GM04504 (cell line): ENCODE data around the gene TMC8.

Source experiments
- DNase-seq: peaks from one replicate; pipeline ENCODE4 v3.0.0-alpha.2; 2012; ENCODE audit warnings: low read depth

Gene TMC8

DNA sequence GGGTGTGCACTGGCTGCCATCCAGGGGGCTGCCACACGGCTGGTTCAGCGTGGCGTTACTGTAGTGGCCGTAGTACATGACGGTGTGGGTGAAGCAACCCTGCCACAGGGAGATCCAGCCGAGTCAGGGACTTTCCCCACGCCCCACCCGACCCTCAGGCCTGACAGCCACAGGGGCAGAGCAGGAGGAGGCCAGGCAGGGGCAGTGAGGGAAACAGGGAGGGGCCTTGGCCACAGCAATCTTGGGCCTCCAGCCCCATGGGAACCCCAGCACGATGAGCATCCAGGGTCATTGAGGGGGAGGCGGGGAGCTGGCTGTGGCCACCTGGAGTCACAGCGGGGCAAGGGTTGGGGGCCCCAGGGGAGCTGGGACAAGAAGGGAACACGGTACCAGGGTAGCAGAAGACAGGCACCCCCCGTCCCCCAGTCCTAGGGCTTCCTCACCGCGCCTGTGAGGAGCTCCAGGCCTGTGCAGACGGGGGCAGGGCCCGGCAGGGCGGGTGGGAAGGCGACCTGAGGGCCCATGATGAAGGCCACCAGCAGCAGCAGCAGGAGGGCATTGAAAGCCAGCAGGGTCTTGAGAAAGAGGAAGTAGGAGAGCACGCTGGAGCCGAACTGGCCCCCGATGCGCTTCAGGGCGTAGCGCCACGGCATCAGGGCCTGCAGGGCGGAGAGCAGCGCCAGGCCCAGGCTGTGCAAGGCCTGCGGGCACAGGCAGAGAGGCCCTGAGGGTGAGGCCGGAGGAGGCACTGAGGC is 6.3 kb upstream of the TMC8 start:
- DNase-seq: no peak

DNA sequence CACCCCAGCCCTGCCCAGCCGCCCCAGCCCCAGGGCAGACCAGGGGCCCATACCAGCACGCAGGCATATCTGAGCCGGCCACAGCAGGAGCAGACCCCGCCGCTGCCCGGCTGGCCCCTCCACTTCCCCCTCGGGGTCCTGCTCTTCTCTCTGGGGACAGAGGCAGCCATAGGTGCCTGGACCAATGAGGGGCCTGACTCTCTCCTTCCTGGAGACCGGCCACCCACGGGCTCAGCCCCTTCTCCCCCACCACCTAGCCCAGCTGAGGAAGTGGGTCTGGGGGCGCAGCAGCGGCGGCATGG is 5.8 kb upstream of the TMC8 start:
- no peak for DNase-seq

DNA sequence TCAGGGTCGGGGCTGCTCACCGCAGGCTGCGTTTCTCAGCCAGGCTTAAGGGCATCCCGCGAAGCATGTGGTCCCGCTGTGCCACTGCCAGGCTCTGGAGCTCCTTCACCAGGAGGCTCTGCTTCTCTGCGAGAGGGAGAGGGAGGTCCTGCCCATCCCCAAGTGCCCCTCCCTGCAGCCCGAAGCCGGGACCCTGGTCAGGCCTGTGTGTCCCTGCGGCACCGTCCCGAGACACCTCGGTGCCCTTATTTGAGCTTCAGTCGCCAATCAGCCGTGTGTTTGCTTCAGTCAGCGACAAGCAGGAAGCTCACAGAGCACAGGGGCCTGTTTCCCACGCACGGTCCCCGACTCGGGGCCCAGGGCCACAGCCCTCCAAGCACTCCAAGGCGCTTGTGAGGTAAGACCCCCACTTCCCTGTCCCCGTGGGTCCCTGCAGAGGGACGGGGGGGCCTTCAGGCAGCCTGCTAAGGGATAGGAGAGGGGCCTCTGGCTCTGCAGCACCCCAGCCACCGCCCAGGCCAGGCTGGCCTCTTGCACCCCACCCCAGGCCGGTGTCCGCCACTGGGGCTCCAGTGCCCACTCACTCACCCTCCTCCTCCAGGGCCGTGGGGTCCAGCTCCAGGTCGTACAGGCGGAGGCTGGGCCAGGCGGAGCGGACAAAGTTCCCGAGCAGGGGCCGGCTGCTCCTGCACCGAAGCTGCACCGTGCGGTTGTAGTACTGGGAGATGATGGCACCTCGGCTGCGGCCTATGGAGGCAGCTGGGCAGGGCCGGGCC is 5.2 kb upstream of the TMC8 start:
- DNase-seq: no peak

DNA sequence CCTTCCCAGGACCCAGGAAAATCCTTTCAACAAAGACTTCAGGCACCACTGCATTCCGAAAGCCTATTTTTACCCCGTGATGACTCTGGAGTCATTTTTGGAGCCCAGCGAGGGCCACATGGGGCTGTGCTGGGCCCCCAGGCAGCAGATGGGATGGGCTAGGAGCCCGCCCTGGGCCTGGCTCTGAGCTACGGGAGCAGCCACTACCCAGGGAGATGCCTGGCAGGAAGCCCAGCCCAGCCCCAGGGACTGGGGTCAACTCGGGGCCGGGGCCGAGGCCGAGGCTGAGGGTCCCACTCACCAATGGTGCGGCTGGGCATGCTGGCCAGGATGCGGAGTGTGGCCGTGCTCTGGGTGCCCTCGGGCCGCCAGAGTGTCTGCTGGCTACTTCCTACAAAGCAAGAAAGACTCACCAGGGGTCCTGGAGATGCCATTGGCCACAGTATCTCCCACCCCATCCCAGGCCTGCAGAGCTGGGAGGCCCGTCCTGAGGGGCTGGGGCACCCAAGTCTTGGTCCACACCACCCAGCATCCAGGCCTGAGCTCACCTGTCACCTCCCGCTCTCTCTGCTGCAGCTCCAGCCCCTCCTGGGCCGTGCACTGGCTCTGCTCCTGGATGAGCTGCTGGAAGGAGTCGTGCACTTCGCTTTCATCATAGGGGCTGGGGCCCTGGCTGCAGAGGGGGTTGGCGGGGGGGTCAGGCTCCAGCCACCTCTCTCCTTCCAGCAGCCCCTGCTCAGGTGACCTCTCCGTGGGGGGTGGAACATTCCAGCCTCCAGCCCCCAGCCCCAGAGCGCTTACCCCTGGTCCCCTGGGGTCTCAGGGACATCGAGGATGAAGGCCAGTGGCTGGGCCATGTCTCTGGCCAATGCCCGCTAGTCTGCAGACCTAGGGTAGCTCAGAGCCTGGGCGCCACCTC is 4.3 kb upstream of the TMC8 start:
- no peak for DNase-seq

DNA sequence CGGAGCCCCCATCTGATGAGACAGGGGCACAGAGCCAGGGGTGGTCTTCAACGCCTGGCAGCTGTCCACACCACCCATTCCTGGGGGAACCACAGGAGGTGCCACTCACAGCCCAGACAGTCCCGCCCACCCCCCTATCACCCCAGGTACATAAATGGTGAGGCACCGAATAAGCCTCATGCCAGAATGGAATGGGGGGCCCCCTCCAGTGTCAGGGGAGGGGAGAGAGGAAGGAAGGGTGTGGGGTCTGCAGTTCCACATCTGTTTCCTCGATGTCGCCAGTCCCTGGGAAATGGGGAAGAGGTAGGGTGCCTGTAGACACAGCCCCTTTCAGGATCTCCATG is 3.7 kb upstream of the TMC8 start:
- DNase-seq: no peak

DNA sequence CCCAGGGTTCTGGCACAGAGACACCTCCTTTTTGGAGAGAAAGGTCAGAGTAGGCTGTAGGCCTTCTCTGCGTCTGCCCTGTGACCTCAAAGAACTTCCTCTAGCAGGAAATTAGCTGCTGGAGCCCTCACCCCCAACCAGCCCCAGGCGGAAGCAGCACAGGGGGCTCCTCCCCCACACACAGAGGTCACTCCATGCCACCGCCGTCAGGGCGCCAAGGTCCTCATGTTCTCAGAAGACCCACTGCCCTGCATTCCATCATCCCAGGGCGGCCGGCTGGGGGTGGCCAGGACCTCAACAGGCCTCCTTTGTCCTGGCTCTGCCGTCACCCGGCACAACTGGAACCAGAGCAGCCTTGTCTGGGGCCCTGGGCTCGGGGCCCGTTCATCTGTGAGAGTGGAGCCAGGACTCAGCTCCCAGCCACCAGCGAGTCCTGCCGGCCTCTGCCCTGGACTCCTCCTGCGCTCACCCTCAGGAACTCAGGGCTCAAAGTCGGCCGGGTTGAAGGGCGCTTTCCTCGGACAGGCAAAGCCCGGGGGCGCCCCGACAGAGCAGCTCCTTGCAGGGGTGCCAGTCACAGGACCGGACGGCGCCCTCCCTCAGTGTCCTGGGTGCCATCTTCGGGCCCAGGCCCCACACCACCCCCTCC is 3.2 kb upstream of the TMC8 start:
- no peak for DNase-seq

DNA sequence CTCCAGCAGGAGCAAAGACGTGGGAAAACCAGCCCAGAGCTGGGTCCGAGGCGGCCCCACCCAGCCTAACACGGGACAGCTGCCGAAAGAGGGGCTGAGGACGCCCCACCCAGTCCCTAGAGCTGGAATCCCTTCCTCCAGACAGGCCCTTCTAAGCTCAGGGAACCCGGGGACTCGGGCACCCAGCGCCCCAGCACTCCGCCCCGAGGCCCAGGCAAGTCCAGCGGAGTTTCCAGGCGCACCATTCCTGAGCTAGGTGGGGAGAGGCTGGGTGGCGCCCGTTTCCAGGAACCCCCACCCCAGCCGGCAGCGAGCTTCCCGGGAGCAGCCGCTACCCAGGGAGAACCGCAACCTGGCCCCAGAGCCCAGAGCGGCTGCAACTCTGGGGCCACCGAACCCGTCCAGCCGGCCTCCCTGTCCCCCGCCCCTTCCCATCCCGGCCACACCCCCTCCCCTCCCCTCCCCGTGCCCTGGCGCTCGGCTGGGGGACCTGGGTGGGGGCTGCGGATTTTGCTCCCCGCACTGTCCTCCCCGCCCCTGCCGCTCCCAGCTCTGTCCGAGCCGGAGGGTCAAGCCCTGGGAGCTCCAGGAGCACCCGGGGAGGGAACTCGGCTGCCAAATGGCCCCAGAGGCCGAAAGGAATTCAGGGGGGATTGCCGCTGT is 2.6 kb upstream of the TMC8 start:
- no peak for DNase-seq

DNA sequence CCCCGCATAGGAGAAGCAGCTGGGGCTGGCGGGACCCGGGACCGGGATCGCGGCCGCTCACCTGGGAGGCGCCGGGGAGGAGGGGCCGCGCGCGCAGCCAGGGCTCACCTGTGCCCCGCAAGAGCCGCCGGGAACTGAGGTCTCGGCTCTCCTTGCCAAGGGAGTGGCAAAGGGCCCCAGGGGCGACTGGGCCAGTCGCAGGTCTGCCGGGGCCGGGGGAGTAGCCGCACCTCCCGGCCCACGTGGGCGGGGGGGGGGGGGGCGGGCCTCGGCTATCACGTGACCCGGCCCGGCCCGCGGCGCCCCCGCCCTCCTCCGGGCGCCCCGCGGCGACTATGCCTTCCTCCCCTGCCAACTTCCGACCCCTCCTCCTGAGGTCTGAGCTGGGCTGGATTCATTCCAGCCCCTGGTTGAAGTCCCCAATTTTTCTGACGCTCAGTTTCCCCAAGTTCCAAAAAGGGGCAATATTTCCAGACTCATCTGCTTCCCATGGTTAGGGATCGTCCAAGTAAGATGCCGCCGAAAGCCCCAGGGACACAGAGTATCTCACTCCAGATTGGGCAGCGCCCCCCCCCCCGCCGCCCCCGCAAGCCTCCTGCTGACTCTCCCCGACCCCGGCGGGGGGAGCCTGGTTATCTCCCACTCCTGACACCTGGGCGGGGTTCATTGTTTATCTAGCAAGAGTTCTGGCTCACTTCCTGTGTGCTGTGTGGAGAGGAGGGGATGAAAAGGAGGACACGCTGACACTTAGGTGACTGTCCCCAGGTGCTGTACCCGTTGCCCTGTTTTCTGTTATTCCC is 1.8 kb upstream of the TMC8 start, which contains the start of gene TMC6:
TSS of gene TMC6 (minus strand) at position 205 of the 800 bp plus-strand sequence. CDS start 1,923 bp downstream, outside the sequence.
- DNase-seq: no peak

DNA sequence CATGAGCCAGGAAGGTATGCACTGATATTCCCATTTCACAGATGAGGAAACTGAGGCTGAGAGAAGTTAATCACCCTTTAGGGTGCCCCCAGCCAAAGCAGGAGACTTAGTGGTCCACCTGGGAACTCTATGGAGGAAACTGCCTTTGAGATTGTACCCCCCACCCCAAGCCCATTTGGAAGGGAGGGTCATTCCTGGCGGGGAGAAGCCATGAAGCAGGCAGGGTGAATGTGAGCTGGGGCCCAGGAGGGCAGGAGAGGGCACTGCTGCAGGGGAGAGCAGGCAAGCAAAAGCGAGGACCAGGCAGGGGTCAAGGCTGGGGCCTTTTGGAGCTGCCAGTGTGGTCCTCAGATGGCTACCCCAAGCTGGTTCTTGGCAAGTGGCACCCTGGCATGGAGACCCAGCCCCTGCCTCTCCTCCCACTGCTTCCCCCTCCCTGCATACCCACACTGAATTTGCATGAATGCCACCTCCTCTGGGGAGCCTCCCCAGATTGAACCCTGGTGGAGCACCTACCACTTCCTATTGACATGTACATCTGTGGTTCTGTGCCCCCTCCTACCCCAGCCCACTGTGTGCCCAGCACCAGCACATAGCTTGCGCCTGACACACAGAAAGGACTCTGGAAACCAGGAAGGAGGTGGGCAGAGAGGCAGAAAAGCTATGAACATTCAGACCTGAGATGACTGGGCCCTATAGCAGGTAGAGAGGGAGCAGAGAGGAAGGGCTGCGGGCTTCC is 1.1 kb upstream of the TMC8 start:
- DNase-seq: no peak

DNA sequence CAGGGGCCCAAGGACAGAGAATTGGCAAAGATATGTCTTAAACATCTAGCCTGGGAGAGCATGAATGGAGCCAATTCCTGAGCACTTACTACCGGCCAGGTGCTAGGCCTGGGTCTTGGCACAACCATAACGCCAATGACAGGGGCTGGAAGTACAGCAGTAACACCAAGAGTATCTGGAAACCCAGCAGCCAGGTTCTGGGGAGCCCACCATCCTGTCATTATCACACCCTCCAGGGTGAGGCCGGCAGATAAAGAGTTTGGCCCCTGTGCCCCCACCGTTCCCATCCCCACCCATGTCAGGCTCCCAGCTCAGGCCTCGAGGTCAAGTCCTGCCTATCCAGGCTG is 508 bp upstream of the TMC8 start:
- DNase-seq: no peak

DNA sequence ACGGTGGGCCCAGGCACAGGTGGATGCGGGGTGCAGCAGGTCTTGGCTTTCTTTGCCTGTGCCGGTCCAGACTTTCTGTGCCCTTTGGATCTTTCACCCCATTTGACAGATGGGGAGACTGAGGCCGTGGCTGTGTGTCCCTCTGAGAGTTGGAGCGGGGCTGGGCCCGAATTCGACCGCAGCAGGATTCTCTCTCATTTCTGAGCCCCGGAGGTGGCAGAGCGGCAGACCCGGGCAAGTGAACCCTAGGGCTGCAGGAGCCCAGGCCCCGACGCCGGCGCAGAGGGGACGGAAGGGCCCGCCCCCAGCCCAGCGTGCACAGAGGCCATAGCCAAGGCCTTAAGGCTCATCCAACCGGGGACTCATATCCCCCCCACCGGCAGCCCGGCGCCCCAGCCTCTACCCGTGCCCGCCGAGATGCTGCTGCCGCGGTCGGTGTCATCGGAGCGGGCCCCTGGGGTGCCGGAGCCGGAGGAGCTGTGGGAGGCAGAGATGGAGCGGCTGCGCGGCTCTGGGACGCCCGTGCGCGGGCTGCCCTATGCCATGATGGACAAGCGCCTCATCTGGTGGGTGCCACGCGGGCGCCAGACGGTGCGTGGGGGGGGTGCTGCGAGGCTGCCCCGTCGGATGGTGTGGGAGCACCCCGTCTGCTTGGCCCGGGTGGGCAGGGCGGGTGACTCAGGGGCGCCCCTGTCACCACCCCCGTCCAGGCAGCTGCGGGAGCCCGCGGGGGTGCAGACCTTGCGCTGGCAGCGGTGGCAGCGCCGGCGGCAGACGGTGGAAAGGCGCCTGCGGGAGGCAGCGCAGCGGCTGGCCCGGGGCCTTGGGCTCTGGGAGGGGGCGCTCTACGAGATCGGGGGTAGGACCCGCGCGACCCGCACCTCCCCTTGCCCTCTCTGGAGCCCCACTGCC is 857 bp downstream of the TMC8 start:
- DNase-seq: no peak

DNA sequence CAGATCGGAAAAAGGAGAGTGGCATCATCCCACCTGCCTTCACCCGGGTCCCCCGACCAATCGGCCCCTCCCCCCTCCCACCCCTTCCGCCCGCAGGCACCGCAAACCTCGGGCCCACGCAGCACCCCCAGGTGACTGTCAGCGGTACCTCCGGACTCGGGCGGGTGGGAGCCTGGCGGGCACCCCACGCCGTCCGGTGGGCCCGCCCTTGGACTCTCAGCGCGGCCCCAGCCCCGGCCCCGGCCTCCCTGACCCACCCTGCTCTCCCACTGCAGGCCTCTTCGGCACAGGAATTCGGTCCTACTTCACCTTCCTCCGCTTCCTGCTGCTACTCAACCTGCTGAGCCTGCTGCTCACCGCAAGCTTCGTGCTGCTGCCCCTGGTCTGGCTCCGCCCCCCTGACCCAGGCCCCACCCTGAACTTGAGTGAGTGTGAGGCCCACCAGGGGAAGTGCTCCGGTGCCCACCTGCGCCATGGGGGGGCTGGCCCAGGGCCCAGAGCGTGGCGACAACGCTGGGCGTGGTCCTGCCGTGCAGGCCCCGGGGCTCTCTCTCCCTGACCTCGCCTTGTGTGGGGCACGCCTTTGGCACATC is 1.6 kb downstream of the TMC8 start:
- no peak for DNase-seq

DNA sequence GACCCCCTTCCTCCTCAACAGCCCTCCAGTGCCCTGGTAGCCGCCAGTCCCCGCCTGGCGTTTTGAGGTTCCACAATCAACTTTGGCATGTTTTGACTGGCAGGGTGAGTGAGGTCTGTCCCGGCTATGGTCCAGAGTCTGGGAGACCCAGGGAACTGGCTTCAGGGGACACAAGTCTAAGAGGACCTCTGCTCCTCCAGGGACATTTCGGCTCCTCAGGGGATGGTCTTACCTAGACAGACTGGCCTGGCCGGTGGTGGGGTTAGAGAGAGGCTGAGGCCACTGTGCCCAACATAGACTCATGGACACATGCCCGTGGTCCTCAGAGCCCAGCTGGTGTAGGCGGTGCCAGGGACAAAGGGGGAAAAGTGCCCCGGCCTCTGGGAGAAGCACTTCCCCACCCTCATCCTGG is 2.2 kb downstream of the TMC8 start:
- no peak for DNase-seq

DNA sequence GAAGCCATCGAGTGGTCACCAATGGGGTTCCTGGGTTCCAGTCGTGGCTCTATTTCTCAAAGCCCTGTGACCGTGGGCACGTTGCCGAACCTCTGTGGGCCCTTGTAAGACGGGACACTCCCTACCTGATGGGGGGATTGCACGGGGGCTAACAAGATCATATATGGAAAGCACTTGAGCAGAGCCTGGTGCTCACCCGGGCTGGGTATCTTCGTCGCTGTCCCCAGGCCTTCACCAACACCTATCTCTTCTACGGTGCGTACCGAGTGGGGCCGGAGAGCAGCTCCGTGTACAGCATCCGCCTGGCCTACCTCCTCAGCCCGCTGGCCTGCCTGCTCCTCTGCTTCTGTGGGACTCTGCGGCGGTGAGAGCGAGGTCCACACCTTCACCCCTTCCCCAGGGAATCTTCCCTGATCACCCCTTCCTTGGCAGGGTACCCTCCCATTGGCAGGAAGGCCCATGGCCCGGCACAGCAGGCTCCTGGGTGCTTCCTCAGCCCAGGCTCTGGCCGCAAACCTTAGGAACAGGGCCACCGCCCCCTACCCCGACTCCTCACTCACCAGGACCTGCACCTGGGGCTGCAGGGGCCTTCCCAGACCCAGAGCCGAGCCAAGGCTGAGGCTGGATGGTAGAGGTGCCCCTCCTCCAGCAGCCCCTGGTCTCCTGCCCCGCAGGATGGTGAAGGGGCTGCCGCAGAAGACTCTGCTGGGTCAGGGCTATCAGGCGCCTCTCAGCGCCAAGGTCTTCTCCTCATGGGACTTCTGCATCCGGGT is 2.8 kb downstream of the TMC8 start:
- DNase-seq: no peak

DNA sequence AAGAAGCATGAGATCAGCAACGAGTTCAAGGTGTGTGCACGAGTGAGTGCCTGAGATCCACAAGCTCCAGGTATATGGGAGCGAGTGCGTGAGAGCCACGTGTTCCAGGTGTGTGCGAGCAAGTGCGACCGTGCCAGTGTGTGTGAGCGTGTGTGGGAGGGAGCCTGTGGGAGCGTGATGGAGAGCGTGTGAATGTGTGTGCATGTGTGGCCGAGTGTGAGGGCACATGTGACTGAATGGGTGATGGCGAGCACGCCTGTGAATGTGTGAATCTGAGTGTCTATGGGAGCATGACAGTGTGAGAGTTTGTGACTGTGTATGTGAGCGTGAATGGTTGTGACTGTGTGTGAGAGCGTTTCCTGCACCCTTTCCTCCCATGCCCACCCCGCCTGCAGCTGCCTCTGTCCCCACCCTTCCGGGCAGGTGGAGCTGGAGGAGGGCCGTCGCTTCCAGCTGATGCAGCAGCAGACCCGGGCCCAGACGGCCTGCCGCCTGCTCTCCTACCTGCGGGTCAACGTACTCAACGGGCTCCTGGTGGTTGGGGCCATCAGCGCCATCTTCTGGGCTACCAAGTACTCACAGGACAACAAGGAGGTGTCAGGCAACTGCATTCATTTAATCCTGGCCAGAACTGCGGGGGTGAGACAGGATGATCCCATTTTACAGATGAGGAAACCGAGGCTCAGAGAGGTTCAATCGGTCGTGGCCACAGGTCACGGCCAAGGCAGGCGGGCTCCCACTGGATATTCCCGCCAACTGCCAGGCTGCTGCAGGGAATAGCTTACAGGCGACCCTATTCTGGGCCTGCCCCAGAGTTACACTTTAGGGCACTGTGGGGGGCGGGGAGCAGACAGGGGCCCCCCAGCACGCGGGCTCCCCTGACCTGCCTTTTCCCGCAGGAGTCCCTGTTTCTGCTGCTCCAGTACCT is 3.7 kb downstream of the TMC8 start:
- no peak for DNase-seq

DNA sequence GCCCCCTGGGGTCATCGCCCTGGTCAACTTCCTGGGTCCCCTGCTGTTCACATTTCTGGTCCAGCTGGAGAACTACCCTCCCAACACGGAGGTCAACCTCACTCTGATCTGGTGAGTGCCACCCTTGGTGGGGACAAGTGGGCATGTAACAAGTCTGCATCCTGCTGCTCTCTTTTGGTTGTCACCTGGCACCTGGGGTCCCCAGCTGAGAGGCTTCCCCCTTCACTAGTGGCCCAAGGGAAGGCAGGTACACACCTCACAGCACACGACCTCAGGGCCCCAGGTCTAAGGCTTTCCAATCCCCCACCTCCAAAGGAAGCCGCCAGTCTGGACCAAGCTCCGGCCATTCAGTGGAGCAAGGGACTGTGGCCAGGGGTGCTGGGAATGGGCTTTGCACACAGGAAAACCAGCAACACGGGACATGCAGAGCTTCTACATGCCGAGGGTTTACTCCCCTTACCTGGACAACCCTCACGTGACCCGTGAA is 4.4 kb downstream of the TMC8 start:
- DNase-seq: no peak
